ENCODE measurements around the gene SUPT6H.

GRCh38 chr17:28740406-28741357, 78.7 kb downstream of the SUPT6H start:
- TF ChIP-seq CTCF (IDR thresholded peaks at IDR 0.05 in 4 of 5, conservative IDR thresholded peaks at IDR 0.05 in 1 of 5), result no peak
- TF ChIP-seq POLR2A (IDR thresholded peaks at IDR 0.05), result no peak

Data from gastrocnemius medialis (tissue), 4 donors.